Stimulated activated naive B cell treated with anti-CD40 and anti-IgM and Interleukin-4, amounts not matched to agents 10 μg/mL and 1 μg/mL and 100 μg/mL, for 72 hours (primary cell): Measurements from ENCODE around the gene PANK2.
"Not testable (repeated sequence)": the region's sequence is repeated elsewhere in the genome, so short reads cannot be mapped to it uniquely, and the experiment has no call there.

ENCODE experiments used
- ATAC-seq, 2 donors: fragments of 150-1000 bp; cut with Tn5 transposase; replicated peaks; 2 replicates each; pipeline ENCODE4 v1.10.0; 2021; ENCODE audit warnings: moderate library complexity in 1 of 2
- DNase-seq: peaks from one replicate; pipeline ENCODE4 v3.0.0; 2021
- H3K27ac Mint-ChIP-seq: one replicate; pipeline ENCODE4 v1.8.0; 2022; ENCODE audit warnings: mild to moderate bottlenecking, mixed read lengths
- H3K27me3 Mint-ChIP-seq, 2 donors: one replicate each; pipeline ENCODE4 v1.8.0; 2022; ENCODE audit warnings: mixed read lengths in 2 of 2
- H3K36me3 Mint-ChIP-seq, 2 donors: one replicate each; pipeline ENCODE4 v1.8.0; 2022; ENCODE audit warnings: mixed read lengths in 2 of 2, mild to moderate bottlenecking in 1 of 2
- H3K4me1 Mint-ChIP-seq, 2 donors: one replicate each; pipeline ENCODE4 v1.8.0; 2022; ENCODE audit warnings: mixed read lengths in 2 of 2, mild to moderate bottlenecking in 1 of 2
- H3K4me3 Mint-ChIP-seq, 2 donors: one replicate each; pipeline ENCODE4 v1.8.0; 2022; ENCODE audit warnings: mild to moderate bottlenecking in 2 of 2, mixed read lengths in 2 of 2, moderate library complexity in 1 of 2
- H3K9me3 Mint-ChIP-seq, 2 donors: one replicate each; pipeline ENCODE4 v1.8.0; 2022; ENCODE audit warnings: mixed read lengths in 2 of 2, mild to moderate bottlenecking in 1 of 2

PANK2 gene

GRCh38 chr20:3933218-3933617, 44.0 kb downstream of the PANK2 start:
- Mint-ChIP-seq H3K9me3 (peaks cover 0 to 1% of the 10 kb centered on the region in 2 donors), H3K36me3 (peaks cover 12 to 19% of the 10 kb centered on the region in 2 donors), H3K27ac (no peak overlapping the region), H3K4me1 (peaks cover 2 to 19% of the 10 kb centered on the region in 2 donors), H3K27me3 (no peaks in the 10 kb centered on the region), H3K4me3 (no peak overlapping the region)
- ATAC-seq (no peak), DNase-seq (no peak)

GRCh38 chr20:3934624-3935023, 45.4 kb downstream of the PANK2 start:
- Mint-ChIP-seq H3K36me3 (peaks cover 19 to 26% of the 10 kb centered on the region in 2 donors), H3K27me3 (no peaks in the 10 kb centered on the region), H3K4me3 (no peak overlapping the region), H3K4me1 (peaks cover 2 to 18% of the 10 kb centered on the region in 2 donors), H3K9me3 (peaks cover 0 to 4% of the 10 kb centered on the region in 2 donors), H3K27ac (no peak overlapping the region)
- ATAC-seq (no peak), DNase-seq (no peak)

GRCh38 chr20:3935295-3935955, 46.2 kb downstream of the PANK2 start:
- peaks cover 27 to 32% of the 10 kb centered on the region in 2 donors for H3K36me3 Mint-ChIP-seq
- peaks cover 2 to 16% of the 10 kb centered on the region in 2 donors for H3K4me1 Mint-ChIP-seq
- no peaks in the 10 kb centered on the region for H3K27me3 Mint-ChIP-seq
- H3K4me3 Mint-ChIP-seq, result no peak overlapping the region
- peaks cover 0 to 4% of the 10 kb centered on the region in 2 donors for H3K9me3 Mint-ChIP-seq
- H3K27ac Mint-ChIP-seq, result no peak overlapping the region
- ATAC-seq, result no peak
- no peak for DNase-seq

GRCh38 chr20:3935956-3936340, 46.8 kb downstream of the PANK2 start:
- H3K36me3 Mint-ChIP-seq, result peaks cover 31 to 37% of the 10 kb centered on the region in 2 donors
- peaks cover 0 to 4% of the 10 kb centered on the region in 2 donors for H3K9me3 Mint-ChIP-seq
- H3K4me1 Mint-ChIP-seq, result peaks cover 2 to 11% of the 10 kb centered on the region in 2 donors
- H3K4me3 Mint-ChIP-seq, result no peak overlapping the region
- no peak overlapping the region for H3K27ac Mint-ChIP-seq
- ATAC-seq, result no peak
- no peaks in the 10 kb centered on the region for H3K27me3 Mint-ChIP-seq
- DNase-seq, result no peak

- Mint-ChIP-seq H3K27ac (no peak overlapping the region), H3K27me3 (no peaks in the 10 kb centered on the region), H3K9me3 (peaks cover 0 to 4% of the 10 kb centered on the region in 2 donors), H3K4me3 (no peak overlapping the region), H3K36me3 (peaks cover 42 to 45% of the 10 kb centered on the region in 2 donors), H3K4me1 (peaks cover 0 to 8% of the 10 kb centered on the region in 2 donors)
- no peak for ATAC-seq
- no peak for DNase-seq
Observed at GRCh38 chr20:3937618-3938017, 48.4 kb downstream of the PANK2 start.

- DNase-seq, result no peak
- Mint-ChIP-seq H3K36me3 (peaks cover 43 to 47% of the 10 kb centered on the region in 2 donors), H3K9me3 (peaks cover 0 to 4% of the 10 kb centered on the region in 2 donors), H3K27me3 (no peaks in the 10 kb centered on the region), H3K4me3 (no peak overlapping the region), H3K27ac (no peak overlapping the region), H3K4me1 (no peaks in the 10 kb centered on the region)
- no peak for ATAC-seq
Observed at GRCh38 chr20:3940905-3941304, 51.7 kb downstream of the PANK2 start.

- not testable (repeated sequence) for H3K27me3 Mint-ChIP-seq, H3K27ac Mint-ChIP-seq, DNase-seq, H3K4me3 Mint-ChIP-seq, H3K9me3 Mint-ChIP-seq, H3K4me1 Mint-ChIP-seq, ATAC-seq
- H3K36me3 Mint-ChIP-seq, result peaks cover 8 to 15% of the 10 kb centered on the region in 2 donors
Observed at GRCh38 chr20:3946666-3947065, 57.5 kb downstream of the PANK2 start.

GRCh38 chr20:3964719-3965118, 75.5 kb downstream of the PANK2 start:
- H3K36me3 Mint-ChIP-seq, result peaks cover 10 to 15% of the 10 kb centered on the region in 2 donors
- no peaks in the 10 kb centered on the region for H3K27me3 Mint-ChIP-seq
- no peak overlapping the region for H3K4me3 Mint-ChIP-seq
- no peaks in the 10 kb centered on the region for H3K9me3 Mint-ChIP-seq
- H3K27ac Mint-ChIP-seq, result no peak overlapping the region
- ATAC-seq (no peak), DNase-seq (no peak)
- H3K4me1 Mint-ChIP-seq, result peaks cover 0 to 6% of the 10 kb centered on the region in 2 donors

- Mint-ChIP-seq H3K4me1 (peaks cover 0 to 6% of the 10 kb centered on the region in 2 donors), H3K36me3 (peaks cover 22% of the 10 kb centered on the region in 2 donors), H3K27ac (no peak overlapping the region), H3K4me3 (no peak overlapping the region), H3K9me3 (no peaks in the 10 kb centered on the region), H3K27me3 (no peaks in the 10 kb centered on the region)
- ATAC-seq, result no peak
- no peak for DNase-seq
Observed at GRCh38 chr20:3966571-3966970, 77.4 kb downstream of the PANK2 start.

GRCh38 chr20:3970016-3970415, 80.8 kb downstream of the PANK2 start:
- peaks cover 1 to 13% of the 10 kb centered on the region in 2 donors for H3K4me1 Mint-ChIP-seq

GRCh38 chr20:3971145-3971544, 82.0 kb downstream of the PANK2 start:
- DNase-seq, result no peak
- Mint-ChIP-seq H3K9me3 (no peaks in the 10 kb centered on the region), H3K4me1 (peaks cover 1 to 13% of the 10 kb centered on the region in 2 donors), H3K36me3 (peaks cover 25 to 33% of the 10 kb centered on the region in 2 donors), H3K27ac (no peak overlapping the region), H3K27me3 (no peaks in the 10 kb centered on the region), H3K4me3 (no peak overlapping the region)
- no peak for ATAC-seq

More at GRCh38 chr20:3970016-3970415, 80.8 kb downstream of the PANK2 start:
- no peak for ATAC-seq
- no peaks in the 10 kb centered on the region for H3K9me3 Mint-ChIP-seq
- no peaks in the 10 kb centered on the region for H3K27me3 Mint-ChIP-seq
- no peak for DNase-seq
- no peak overlapping the region for H3K27ac Mint-ChIP-seq
- peaks cover 26 to 33% of the 10 kb centered on the region in 2 donors for H3K36me3 Mint-ChIP-seq
- H3K4me3 Mint-ChIP-seq, result no peak overlapping the region

- Mint-ChIP-seq H3K36me3 (peaks cover 21 to 31% of the 10 kb centered on the region in 2 donors), H3K4me3 (no peak overlapping the region), H3K27me3 (no peaks in the 10 kb centered on the region), H3K9me3 (no peaks in the 10 kb centered on the region), H3K27ac (no peak overlapping the region), H3K4me1 (peaks cover 1 to 7% of the 10 kb centered on the region in 2 donors)
- DNase-seq, result no peak
- ATAC-seq, result no peak
Observed at GRCh38 chr20:3972161-3972560, 83.0 kb downstream of the PANK2 start.

GRCh38 chr20:3972631-3973030, 83.4 kb downstream of the PANK2 start:
- not testable (repeated sequence) for ATAC-seq, H3K27ac Mint-ChIP-seq, H3K9me3 Mint-ChIP-seq, H3K4me3 Mint-ChIP-seq, H3K4me1 Mint-ChIP-seq, DNase-seq, H3K27me3 Mint-ChIP-seq
- peaks cover 21 to 26% of the 10 kb centered on the region in 2 donors for H3K36me3 Mint-ChIP-seq

GRCh38 chr20:3973705-3974104, 84.5 kb downstream of the PANK2 start:
- no peaks in the 10 kb centered on the region for H3K9me3 Mint-ChIP-seq
- H3K4me3 Mint-ChIP-seq, result no peak overlapping the region
- H3K4me1 Mint-ChIP-seq, result peaks cover 1 to 7% of the 10 kb centered on the region in 2 donors
- no peaks in the 10 kb centered on the region for H3K27me3 Mint-ChIP-seq
- peaks cover 21 to 26% of the 10 kb centered on the region in 2 donors for H3K36me3 Mint-ChIP-seq
- no peak overlapping the region for H3K27ac Mint-ChIP-seq
- DNase-seq (no peak), ATAC-seq (no peak)

- ATAC-seq, result no peak
- H3K9me3 Mint-ChIP-seq, result no peaks in the 10 kb centered on the region
- H3K27ac Mint-ChIP-seq, result no peak overlapping the region
- no peak for DNase-seq
- H3K36me3 Mint-ChIP-seq, result peaks cover 10 to 13% of the 10 kb centered on the region in 2 donors
- no peak overlapping the region for H3K4me3 Mint-ChIP-seq
- peaks cover 3 to 26% of the 10 kb centered on the region in 2 donors for H3K4me1 Mint-ChIP-seq
- H3K27me3 Mint-ChIP-seq, result no peaks in the 10 kb centered on the region
Observed at GRCh38 chr20:3976511-3976910, 87.3 kb downstream of the PANK2 start.
